Vagina (tissue), 2 donors: Measurements from ENCODE around the gene MAGEA3. TPM values are rescaled to one million over a fixed set of nuclear protein-coding genes. Genes with fewer than 3 reads are reported as not detected.
"Not testable (repeated sequence)": the region's sequence is repeated elsewhere in the genome, so short reads cannot be mapped to it uniquely, and the experiment has no call there.

Experiments
- DNase-seq, 2 donors: peaks; one replicate each; pipeline ENCODE4 v3.0.0-alpha.2; 2017; ENCODE audit errors: extremely low spot score in 2 of 2
- H3K27ac ChIP-seq: fragments of 200-600 bp; sonication (generic); one replicate; pipeline ENCODE4 v1.5.1; 2019
- H3K27me3 ChIP-seq: fragments of 200-600 bp; sonication (generic); one replicate; pipeline ENCODE4 v1.5.1; 2019
- H3K36me3 ChIP-seq, 2 donors: fragments of 200-600 bp; sonication (generic); one replicate each; pipeline ENCODE4 v1.5.1; 2017 to 2019
- H3K4me1 ChIP-seq: fragments of 200-600 bp; sonication (generic); one replicate; pipeline ENCODE4 v1.5.1; 2019
- H3K4me3 ChIP-seq, 2 donors: fragments of 200-600 bp; sonication (generic); 1 replicate in 1 of 2; 2 replicates in 1 of 2; pipeline ENCODE4 v1.5.1; 2016 to 2019
- H3K9me3 ChIP-seq: fragments of 200-600 bp; sonication (generic); one replicate; pipeline ENCODE4 v1.5.1; 2019
- POLR2A ChIP-seq, 2 donors: fragments of 450-650 bp; IDR thresholded peaks; one replicate each; pipeline ENCODE4 v1.6.1; 2017; ENCODE audit warnings: antibody characterized with exemption in 2 of 2, mild to moderate bottlenecking in 2 of 2, moderate library complexity in 2 of 2
- POLR2AphosphoS5 ChIP-seq, 2 donors: sonication (generic); formaldehyde crosslinking; IDR thresholded peaks; one replicate each; pipeline ENCODE4 v1.9.0; 2017; ENCODE audit warnings: antibody characterized with exemption in 2 of 2, mild to moderate bottlenecking in 2 of 2, low read depth in 1 of 2; ENCODE audit not compliant: insufficient read depth in 1 of 2
- intact Hi-C: fragments of 100-400 bp; cut with DNase I; formaldehyde crosslinking; loops from one replicate; pipeline ENCODE4 v1.15.1; 2023
- total RNA-seq: library from RNA; depleted of rRNA; stranded (reverse); fragments of >200 nt; gene quantifications from one replicate; pipeline ENCODE4 v1.2.3, GENCODE V29; 2016
- TF ChIP-seq, protein P1 (sequence below), 3 experiments: fragments of 450-650 bp in 2 of 3; fragments of 200-600 bp in 1 of 3; sonication (generic) in 1 of 3; IDR thresholded peaks; one replicate each; pipeline ENCODE4 v1.5.1; 2017 to 2019; ENCODE audit warnings: antibody characterized with exemption in 3 of 3, mild to moderate bottlenecking in 2 of 3, moderate library complexity in 2 of 3

The MAGEA3 gene
- total RNA-seq, 1 donor from 2014 or later: not detected

DNA sequence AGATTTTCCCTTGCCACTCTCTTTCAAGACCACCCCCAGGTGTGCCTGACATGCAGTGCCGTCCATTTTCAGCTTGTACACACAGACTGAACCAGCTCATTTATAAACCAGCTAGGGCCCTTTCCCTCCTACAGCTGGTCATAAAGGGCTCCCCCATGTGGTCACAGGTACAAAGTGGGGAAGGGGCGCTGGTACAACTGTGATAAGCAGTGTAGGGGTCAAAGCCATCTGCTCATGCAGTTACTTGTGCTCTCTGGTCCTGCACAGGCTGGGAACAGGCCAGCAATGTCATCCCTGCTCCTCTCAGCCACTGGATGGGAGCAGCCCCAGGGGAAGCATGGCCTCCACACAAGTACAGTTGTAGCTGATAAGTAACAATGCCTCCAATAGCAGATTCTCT lies 40.3 kb upstream of the MAGEA3 start:
- H3K27me3 ChIP-seq: no peaks in the 10 kb centered on the region
- intact Hi-C loops: no loop called here
- no peak for TF ChIP-seq POLR2A (IDR thresholded peaks at IDR 0.05)
- TF ChIP-seq POLR2AphosphoS5 (IDR thresholded peaks at IDR 0.05; ENCODE audit: insufficient read depth in 1 of 2, low read depth in 1 of 2): no peak
- TF ChIP-seq, protein P1, sequence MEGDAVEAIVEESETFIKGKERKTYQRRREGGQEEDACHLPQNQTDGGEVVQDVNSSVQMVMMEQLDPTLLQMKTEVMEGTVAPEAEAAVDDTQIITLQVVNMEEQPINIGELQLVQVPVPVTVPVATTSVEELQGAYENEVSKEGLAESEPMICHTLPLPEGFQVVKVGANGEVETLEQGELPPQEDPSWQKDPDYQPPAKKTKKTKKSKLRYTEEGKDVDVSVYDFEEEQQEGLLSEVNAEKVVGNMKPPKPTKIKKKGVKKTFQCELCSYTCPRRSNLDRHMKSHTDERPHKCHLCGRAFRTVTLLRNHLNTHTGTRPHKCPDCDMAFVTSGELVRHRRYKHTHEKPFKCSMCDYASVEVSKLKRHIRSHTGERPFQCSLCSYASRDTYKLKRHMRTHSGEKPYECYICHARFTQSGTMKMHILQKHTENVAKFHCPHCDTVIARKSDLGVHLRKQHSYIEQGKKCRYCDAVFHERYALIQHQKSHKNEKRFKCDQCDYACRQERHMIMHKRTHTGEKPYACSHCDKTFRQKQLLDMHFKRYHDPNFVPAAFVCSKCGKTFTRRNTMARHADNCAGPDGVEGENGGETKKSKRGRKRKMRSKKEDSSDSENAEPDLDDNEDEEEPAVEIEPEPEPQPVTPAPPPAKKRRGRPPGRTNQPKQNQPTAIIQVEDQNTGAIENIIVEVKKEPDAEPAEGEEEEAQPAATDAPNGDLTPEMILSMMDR (IDR thresholded peaks at IDR 0.05): no peak
- DNase-seq: peak in 1 of 2 donors; percentile 70
- H3K27ac ChIP-seq: no peak overlapping the region
- no peaks in the 10 kb centered on the region for H3K4me1 ChIP-seq
- H3K36me3 ChIP-seq: no peaks in the 10 kb centered on the region
- no peak overlapping the region for H3K4me3 ChIP-seq
- H3K9me3 ChIP-seq: no peaks in the 10 kb centered on the region

DNA sequence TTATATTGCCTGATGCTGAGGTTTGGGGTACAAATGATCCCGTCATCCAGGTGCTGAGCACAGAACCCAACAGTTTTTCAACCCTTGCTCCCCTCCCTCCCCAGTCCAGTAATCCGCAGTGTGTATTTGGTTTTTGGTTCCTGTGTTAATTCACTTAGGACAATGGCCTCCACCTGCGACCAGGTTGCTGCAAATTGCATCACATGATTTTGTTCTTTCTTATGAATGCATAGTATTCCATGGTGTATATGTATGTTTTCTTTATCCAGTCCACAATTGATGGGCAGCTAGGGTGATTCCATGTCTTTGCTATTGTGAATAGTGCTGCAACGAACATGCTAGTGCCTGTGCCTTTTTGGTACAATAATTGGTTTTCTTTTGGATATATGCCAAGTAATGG lies 35.5 kb upstream of the MAGEA3 start:
- H3K27me3 ChIP-seq: no peaks in the 10 kb centered on the region
- no peaks in the 10 kb centered on the region for H3K36me3 ChIP-seq
- TF ChIP-seq POLR2A (IDR thresholded peaks at IDR 0.05) (no peak), POLR2AphosphoS5 (IDR thresholded peaks at IDR 0.05; ENCODE audit: insufficient read depth in 1 of 2, low read depth in 1 of 2) (no peak)
- TF ChIP-seq, protein P1 (IDR thresholded peaks at IDR 0.05): no peak
- DNase-seq: no peak
- no peaks in the 10 kb centered on the region for H3K9me3 ChIP-seq
- H3K4me3 ChIP-seq: no peak overlapping the region
- intact Hi-C loops: no loop called here
- H3K27ac ChIP-seq: no peak overlapping the region
- H3K4me1 ChIP-seq: no peaks in the 10 kb centered on the region

DNA sequence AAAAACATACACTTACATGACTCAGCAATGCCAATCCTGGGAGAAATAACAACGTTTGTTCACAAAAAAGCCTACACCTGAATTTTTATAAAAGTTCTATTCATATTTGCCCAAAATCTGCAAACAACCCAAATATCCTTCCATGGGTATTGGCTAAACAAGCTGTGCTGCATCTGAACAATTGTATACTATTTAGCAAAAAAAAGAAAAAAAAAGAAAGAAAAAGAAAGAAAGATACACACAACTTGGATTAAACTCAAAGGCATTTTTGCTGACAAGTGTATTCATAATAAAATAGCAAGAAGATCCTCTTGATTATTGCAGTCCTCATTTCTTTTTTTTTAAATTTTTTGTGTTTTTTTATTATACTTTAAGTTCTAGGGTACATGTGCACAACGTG lies 24.5 kb upstream of the MAGEA3 start:
- intact Hi-C loops: no loop called here

DNA sequence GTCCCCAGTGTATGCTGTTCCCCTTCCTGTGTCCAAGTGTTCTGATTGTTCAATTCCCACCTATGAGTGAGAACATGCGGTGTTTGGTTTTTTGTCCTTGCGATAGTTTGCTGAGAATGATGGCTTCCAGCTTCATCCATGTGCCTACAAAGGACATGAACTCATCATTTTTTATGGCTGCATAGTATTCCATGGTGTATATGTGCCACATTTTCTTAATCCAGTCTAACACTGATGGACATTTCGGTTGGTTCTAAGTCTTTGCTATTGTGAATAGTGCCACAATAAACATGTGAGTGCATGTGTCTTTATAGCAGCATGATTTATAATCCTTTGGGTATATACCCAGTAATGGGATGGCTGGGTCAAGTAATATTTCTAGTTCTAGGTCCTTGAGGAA lies 23.9 kb upstream of the MAGEA3 start:
- H3K9me3 ChIP-seq, H3K4me1 ChIP-seq, H3K27ac ChIP-seq, H3K36me3 ChIP-seq, DNase-seq, H3K27me3 ChIP-seq, intact Hi-C loops, H3K4me3 ChIP-seq: not testable (repeated sequence)

More for the DNA sequence above, 24.5 kb upstream of the MAGEA3 start:
- no peaks in the 10 kb centered on the region for H3K9me3 ChIP-seq
- no peak for DNase-seq
- no peak overlapping the region for H3K4me3 ChIP-seq
- H3K27ac ChIP-seq: no peak overlapping the region
- no peaks in the 10 kb centered on the region for H3K36me3 ChIP-seq
- H3K27me3 ChIP-seq: no peaks in the 10 kb centered on the region
- TF ChIP-seq, protein P1 (IDR thresholded peaks at IDR 0.05): no peak
- no peaks in the 10 kb centered on the region for H3K4me1 ChIP-seq

- H3K4me3 ChIP-seq, intact Hi-C loops, H3K9me3 ChIP-seq, DNase-seq, H3K4me1 ChIP-seq, H3K36me3 ChIP-seq, H3K27ac ChIP-seq, H3K27me3 ChIP-seq: not testable (repeated sequence)
Measured at GRCh38 chrX:152681012-152681411, 17.6 kb upstream of the MAGEA3 start.

- H3K9me3 ChIP-seq, H3K36me3 ChIP-seq, H3K4me1 ChIP-seq, H3K27me3 ChIP-seq, H3K27ac ChIP-seq, H3K4me3 ChIP-seq, intact Hi-C loops: not testable (repeated sequence)
- peak in 1 of 2 donors; percentile 79 for DNase-seq
Measured at GRCh38 chrX:152700390-152700789, 1.8 kb downstream of the MAGEA3 start.

GRCh38 chrX:152706500-152706899 lies 7.9 kb downstream of the MAGEA3 start:
- intact Hi-C loops, H3K9me3 ChIP-seq, DNase-seq, H3K27ac ChIP-seq, H3K4me3 ChIP-seq, H3K36me3 ChIP-seq, H3K27me3 ChIP-seq, H3K4me1 ChIP-seq: not testable (repeated sequence)

GRCh38 chrX:152709173-152709572 lies 10.6 kb downstream of the MAGEA3 start, which contains the start of gene CSAG2:
Gene CSAG2 (minus strand): TSS chrX:152709273. CDS start chrX:152709112, 161 bp downstream.
- DNase-seq, H3K9me3 ChIP-seq, H3K36me3 ChIP-seq, H3K27ac ChIP-seq, H3K27me3 ChIP-seq, intact Hi-C loops, H3K4me3 ChIP-seq, H3K4me1 ChIP-seq: not testable (repeated sequence)

DNA sequence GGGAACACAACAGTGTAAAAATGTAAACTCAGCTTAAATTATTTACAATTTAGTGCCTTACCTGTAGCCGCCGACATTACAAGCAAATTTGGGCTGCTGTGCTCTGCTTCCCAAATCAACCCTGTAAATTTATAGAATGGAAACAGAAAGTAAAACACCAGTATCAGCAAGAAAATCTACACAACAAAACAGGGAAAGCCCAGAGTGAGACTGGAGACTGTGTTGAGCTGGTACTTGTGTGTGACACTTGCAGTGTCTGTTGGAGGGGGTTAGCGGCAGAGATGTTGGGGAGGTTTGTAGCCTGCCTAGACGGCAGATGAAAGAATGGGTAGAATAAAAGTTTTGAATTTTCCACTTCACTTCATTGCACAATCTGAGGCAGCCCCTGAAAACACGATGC lies 14.6 kb downstream of the MAGEA3 start:
- H3K36me3 ChIP-seq, H3K27ac ChIP-seq, intact Hi-C loops, H3K27me3 ChIP-seq, H3K9me3 ChIP-seq, H3K4me1 ChIP-seq, DNase-seq, H3K4me3 ChIP-seq: not testable (repeated sequence)

- intact Hi-C loops, H3K9me3 ChIP-seq, H3K27me3 ChIP-seq, DNase-seq, H3K36me3 ChIP-seq, H3K4me1 ChIP-seq, H3K4me3 ChIP-seq, H3K27ac ChIP-seq: not testable (repeated sequence)
Measured at GRCh38 chrX:152713815-152714787, 15.5 kb downstream of the MAGEA3 start, which contains the start of gene MAGEA2B. Gene MAGEA2B (plus strand): TSS chrX:152714628. CDS start chrX:152717107, 2,479 bp downstream.
